ENCODE data around the gene SSBP4.

SSBP4 gene

DNA sequence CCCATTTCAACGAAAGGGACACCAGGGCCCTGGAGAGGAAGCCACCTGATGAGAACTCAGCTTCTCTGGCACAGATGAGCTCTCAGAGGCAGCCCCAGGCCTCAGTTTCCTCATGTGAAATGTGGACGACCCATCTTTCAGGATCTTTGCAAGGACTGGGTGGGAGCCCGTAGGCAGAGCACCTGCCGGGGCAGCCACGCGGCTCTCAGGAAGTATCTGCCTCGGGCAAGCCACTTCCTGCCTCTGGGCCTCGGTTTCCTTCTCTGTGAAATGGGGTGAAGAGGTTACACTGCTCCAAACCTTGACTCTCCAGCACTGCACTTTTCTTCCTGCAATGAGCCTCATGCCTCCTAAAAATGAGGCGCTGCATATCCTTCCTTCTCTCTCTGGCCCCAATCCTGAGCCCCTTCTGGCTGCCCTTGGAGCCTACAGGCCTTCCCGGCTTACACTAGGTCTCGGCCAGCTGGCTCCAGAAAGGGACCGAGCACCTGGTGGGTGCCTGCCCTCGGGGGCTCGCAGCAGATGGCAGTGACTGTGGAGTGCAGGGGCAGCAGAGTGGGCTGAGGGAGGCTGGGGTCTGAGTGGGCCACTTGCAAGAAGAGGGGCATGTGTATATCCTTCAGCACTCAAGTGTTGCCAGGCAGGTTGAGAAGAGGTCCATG lies 3.5 kb downstream of the SSBP4 start:
- peaks cover 5% of the 10 kb centered on the region for H3K36me3 Mint-ChIP-seq (ENCODE audit: low read depth)
- peak overlapping the region; percentile 79 for H3K27ac Mint-ChIP-seq
- H3K27me3 Mint-ChIP-seq (ENCODE audit: low read depth) = no peaks in the 10 kb centered on the region
- peak overlapping the region; percentile 76 for H3K4me3 Mint-ChIP-seq
- H3K9me3 Mint-ChIP-seq = no peaks in the 10 kb centered on the region
- H3K4me1 Mint-ChIP-seq (ENCODE audit: low read depth) = peaks cover 49% of the 10 kb centered on the region

DNA sequence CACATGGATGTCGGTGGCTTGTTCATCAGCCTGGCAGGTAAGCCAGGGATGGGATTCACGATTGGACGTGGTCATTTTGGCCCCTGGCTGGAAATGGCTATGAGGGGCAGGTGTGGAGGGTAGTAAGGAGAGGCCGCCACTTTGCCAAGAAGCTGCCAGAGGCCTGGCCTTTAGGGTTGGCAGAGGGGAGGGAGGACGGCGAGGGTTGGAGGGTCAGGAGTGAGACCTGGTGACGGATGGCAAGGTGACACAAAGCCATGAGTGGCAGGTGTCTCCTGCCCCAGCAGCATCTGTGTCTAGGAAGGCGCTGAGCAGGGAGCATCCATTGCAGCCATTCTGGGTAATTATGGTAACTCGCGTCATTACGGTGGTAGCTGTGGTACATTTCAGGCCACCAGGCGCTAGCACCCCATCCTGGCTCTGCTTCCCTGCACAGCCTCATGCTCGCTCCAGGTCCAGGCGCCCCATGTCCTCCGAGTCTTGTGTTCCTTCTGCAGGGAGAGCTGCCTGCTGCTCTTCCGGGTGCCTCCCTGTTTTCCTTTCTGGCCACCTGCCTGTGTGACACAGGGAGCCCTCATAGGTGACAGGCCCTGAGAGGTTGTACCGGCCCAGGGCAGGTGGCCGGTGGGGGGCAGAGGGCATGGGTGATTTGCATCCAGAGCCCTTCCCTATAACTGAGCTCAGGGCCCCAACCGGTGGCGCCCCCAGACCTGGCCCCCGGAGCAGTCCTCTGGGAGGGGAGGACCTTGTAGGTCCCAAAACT lies 4.2 kb downstream of the SSBP4 start:
- peak overlapping the region; percentile 71 for H3K27ac Mint-ChIP-seq
- no peaks in the 10 kb centered on the region for H3K9me3 Mint-ChIP-seq
- no peaks in the 10 kb centered on the region for H3K27me3 Mint-ChIP-seq (ENCODE audit: low read depth)
- peaks cover 45% of the 10 kb centered on the region for H3K4me1 Mint-ChIP-seq (ENCODE audit: low read depth)
- peaks cover 5% of the 10 kb centered on the region for H3K36me3 Mint-ChIP-seq (ENCODE audit: low read depth)
- H3K4me3 Mint-ChIP-seq = peak overlapping the region; percentile 76

DNA sequence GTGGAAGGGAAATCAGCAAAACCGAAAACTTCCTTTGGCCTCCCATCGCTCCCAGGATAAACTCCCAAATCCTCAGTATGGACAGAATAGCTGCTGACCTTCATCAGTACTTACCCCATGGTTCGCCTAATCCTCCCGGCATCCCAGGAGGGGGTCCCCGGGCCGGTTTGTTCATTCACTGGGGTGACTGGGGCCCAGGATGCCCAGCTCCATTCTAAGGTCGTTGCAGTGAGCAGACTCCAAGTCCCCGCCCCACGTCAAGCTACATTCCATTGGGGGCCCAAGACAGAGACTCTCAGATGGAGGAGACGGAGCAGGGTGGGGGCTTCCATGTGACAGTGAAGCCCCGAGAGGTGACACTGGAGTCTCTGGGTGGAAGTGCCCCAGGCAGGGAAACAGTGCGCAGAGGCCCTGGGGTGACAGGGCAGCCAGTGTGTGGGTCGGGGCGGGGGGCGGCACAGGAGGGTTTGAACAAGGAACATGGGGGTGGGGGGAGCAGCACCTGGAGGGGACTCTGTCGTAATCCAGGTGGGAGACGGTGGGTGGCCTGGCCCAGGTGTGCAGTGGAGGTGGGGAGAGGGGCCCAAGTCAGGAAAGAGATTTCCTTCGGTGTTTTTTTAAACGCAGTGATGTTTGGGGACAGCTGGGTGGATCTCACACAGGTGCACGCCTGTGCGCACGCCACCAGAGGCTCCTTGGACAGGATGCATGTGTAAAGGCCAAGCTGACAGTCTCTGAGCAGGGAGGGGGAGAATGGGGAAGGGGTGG lies 5.1 kb downstream of the SSBP4 start:
- Mint-ChIP-seq H3K4me3 (no peak overlapping the region), H3K27ac (peak overlapping the region; percentile 6), H3K4me1 (ENCODE audit: low read depth) (peaks cover 38% of the 10 kb centered on the region)

DNA sequence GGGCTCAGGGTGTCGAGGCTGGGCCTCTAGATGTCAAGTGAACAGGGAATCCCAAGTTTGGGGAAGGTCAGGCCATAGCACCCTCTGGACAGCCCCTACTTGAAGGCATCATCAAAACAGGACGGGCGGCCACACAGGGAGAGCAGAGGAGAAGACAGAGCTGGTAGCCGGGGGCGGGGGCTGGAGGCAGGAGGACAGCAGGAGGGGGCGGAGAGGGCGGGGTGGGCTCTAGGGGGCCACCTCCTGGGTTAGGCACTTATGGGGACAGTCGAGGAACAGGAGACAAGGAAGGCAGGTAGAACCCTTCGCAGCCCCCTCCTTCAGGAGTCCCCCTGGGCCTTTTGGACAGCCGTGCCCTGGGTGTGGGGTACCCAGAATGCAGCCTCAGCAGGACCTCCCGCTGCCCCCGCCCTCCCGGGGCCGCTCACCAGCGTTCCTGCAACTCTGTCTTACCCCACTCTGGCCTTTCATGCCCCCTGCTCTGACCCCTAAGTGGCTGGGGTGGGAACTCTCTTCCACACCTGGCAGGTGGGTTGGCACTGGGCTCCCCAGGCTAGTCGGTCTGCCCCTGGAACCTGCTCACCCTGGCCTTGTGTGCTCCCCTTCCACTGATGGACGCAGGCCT lies 5.8 kb downstream of the SSBP4 start:
- Mint-ChIP-seq H3K4me3 (no peak overlapping the region), H3K27me3 (ENCODE audit: low read depth) (no peaks in the 10 kb centered on the region), H3K27ac (peak overlapping the region; percentile 6), H3K36me3 (ENCODE audit: low read depth) (peaks cover 5% of the 10 kb centered on the region), H3K4me1 (ENCODE audit: low read depth) (peaks cover 41% of the 10 kb centered on the region), H3K9me3 (no peaks in the 10 kb centered on the region)

More for the DNA sequence above, 5.1 kb downstream of the SSBP4 start:
- no peaks in the 10 kb centered on the region for H3K27me3 Mint-ChIP-seq (ENCODE audit: low read depth)
- peaks cover 5% of the 10 kb centered on the region for H3K36me3 Mint-ChIP-seq (ENCODE audit: low read depth)
- H3K9me3 Mint-ChIP-seq = no peaks in the 10 kb centered on the region

DNA sequence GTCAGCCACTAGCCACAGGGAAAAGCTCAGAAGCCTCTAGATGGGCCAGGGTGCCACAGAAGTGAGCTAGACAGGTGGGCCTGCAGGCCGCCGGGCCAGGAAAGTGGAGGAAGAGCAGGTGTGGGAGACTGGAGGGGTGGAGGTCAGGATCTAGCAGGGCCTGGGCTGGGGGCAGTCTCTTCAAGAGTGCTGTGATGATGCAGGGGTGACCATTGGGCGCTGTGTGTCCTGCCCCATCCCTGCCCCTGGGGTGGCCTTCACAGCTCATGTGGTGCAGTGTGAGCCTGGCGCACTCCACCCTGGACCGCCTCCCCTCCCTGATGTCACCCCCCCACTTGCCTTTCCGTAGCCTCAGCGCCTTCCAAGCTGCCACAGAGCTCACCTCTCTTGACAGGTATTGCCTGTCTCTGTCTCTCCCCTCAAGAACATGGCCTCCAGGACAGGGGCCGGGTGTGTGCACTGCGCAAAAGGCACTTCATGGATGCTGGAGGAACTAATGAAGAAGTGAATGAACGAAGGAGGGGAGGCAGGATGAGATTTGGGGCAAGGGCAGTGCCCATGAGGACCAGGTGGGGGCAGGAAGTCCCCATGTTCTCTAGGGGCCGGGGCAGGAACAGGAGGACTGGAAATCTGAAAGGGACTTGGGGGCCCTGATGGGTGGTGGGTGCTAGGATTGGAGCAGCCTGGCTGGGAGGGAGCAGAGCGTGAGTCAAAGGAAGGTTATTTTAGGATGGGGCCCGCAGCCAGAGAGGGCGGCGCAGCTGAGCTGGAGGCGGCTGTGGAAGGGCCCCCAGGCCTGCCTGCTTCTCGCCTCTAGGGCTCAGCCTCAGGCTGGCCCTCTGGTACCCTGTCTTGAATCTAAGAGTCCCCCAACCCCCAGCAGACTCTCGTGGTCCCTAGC lies 6.6 kb downstream of the SSBP4 start:
- no peaks in the 10 kb centered on the region for H3K9me3 Mint-ChIP-seq
- H3K27me3 Mint-ChIP-seq (ENCODE audit: low read depth) = no peaks in the 10 kb centered on the region
- peaks cover 2% of the 10 kb centered on the region for H3K36me3 Mint-ChIP-seq (ENCODE audit: low read depth)
- peak overlapping the region; percentile 76 for H3K27ac Mint-ChIP-seq
- H3K4me3 Mint-ChIP-seq = no peak overlapping the region
- H3K4me1 Mint-ChIP-seq (ENCODE audit: low read depth) = peaks cover 37% of the 10 kb centered on the region

DNA sequence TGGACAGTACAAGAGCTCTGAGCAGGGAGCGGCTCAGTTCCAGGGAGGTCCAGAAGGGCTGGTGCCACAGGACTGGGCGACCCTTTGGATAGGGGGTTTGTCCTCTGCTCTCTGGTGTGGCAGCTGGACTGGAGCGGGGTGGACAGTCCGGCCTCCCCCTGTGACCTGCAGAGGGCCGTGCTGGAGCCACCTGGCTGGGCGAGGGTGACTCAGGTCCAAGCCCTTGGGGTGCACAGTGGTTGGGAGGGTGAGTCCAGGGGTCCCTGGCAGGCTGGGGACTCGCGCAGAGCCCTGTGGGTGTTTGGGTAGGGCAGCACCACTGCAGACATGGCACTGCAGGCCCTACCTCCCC lies 7.2 kb downstream of the SSBP4 start:
- H3K9me3 Mint-ChIP-seq = no peaks in the 10 kb centered on the region
- no peak overlapping the region for H3K4me3 Mint-ChIP-seq
- H3K36me3 Mint-ChIP-seq (ENCODE audit: low read depth) = peaks cover 2% of the 10 kb centered on the region
- H3K27me3 Mint-ChIP-seq (ENCODE audit: low read depth) = no peaks in the 10 kb centered on the region
- H3K27ac Mint-ChIP-seq = no peak overlapping the region
- H3K4me1 Mint-ChIP-seq (ENCODE audit: low read depth) = peaks cover 31% of the 10 kb centered on the region

DNA sequence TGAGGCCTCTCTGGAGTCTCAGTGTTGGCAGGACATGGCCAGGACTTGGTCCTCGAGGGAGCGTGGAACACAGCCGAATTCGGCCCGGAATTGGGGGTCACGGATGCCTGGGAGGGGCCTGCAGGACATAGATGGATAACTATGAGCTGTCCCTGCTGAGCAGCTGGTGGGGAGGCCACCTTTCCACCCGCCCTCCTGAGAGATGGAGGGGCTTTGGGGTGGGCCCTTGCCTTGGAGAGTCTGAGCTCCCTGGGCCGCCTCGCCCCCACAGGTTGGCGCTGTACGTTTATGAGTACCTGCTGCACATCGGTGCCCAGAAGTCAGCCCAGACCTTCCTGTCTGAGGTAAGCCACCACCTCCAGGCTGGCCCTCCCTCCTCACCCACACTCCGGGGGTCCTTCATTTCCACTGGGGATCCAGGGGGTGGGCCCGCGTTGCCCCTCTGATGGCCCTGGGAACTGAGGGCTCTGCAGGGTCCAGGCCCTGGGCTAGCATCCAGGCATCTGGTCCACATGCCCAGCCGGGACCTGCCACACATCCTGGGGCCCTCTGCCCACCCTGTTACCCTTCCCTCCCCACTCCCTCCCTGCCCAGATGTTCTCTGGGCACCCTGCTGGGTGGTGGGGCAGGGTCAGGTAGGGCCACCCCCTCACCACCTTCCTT lies 8.0 kb downstream of the SSBP4 start:
- H3K4me1 Mint-ChIP-seq (ENCODE audit: low read depth) = peaks cover 23% of the 10 kb centered on the region
- H3K27ac Mint-ChIP-seq = no peak overlapping the region

DNA sequence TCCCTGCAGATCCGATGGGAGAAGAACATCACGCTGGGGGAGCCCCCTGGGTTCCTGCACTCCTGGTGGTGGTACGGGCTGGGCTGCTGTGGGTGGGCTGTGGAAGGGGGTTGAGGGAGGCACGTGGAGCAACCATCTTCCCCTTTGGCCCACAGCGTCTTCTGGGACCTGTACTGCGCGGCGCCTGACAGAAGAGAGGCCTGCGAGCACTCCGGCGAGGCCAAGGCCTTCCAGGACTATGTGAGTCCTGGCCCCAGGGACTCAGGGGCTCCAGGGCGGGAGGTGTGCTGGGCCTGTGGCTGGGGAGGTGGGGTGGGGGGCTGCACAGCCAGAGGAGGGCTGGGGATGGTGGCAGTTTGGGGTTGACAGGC lies 8.5 kb downstream of the SSBP4 start:
- H3K4me1 Mint-ChIP-seq (ENCODE audit: low read depth) = peaks cover 19% of the 10 kb centered on the region
- H3K4me3 Mint-ChIP-seq = no peak overlapping the region
- H3K27me3 Mint-ChIP-seq (ENCODE audit: low read depth) = no peaks in the 10 kb centered on the region
- peaks cover 2% of the 10 kb centered on the region for H3K36me3 Mint-ChIP-seq (ENCODE audit: low read depth)
- no peaks in the 10 kb centered on the region for H3K9me3 Mint-ChIP-seq
- no peak overlapping the region for H3K27ac Mint-ChIP-seq

More for the DNA sequence above, 8.0 kb downstream of the SSBP4 start:
- Mint-ChIP-seq H3K9me3 (no peaks in the 10 kb centered on the region), H3K27me3 (ENCODE audit: low read depth) (no peaks in the 10 kb centered on the region), H3K36me3 (ENCODE audit: low read depth) (peaks cover 2% of the 10 kb centered on the region), H3K4me3 (no peak overlapping the region)

DNA sequence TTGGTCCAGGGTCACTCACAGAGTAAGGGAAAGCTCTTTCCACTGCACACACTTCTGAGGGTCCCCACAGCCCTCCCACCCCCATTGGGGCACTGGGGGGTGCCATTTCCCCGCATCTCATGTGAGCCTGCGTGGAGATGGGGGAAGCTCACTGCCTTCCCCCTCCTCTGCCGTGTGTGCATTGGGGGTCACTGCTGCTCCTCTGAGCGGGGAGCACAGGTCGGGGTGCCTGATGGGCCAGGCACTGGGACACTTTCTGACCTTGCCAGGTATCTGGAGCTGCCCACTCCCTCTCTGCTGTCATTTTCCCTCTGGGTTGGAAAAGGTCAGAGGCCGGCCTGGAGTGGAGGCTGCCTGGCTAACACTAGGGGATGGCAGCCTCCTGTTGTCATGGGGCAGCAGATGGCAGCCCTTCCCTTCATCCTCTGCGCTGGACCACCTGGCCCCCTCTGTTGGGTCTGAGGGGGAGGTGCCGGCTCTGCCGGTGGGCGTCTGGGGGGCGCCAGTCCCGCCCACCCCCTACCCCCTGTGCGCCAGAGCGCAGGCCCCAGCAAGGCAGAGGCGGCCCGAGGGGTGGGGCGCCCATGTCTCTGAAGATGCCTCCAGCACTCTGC lies 9.1 kb downstream of the SSBP4 start:
- H3K4me3 Mint-ChIP-seq = no peak overlapping the region
- no peaks in the 10 kb centered on the region for H3K36me3 Mint-ChIP-seq (ENCODE audit: low read depth)
- no peaks in the 10 kb centered on the region for H3K9me3 Mint-ChIP-seq
- peak overlapping the region; percentile 41 for H3K27ac Mint-ChIP-seq
- H3K27me3 Mint-ChIP-seq (ENCODE audit: low read depth) = no peaks in the 10 kb centered on the region
- H3K4me1 Mint-ChIP-seq (ENCODE audit: low read depth) = peaks cover 14% of the 10 kb centered on the region

DNA sequence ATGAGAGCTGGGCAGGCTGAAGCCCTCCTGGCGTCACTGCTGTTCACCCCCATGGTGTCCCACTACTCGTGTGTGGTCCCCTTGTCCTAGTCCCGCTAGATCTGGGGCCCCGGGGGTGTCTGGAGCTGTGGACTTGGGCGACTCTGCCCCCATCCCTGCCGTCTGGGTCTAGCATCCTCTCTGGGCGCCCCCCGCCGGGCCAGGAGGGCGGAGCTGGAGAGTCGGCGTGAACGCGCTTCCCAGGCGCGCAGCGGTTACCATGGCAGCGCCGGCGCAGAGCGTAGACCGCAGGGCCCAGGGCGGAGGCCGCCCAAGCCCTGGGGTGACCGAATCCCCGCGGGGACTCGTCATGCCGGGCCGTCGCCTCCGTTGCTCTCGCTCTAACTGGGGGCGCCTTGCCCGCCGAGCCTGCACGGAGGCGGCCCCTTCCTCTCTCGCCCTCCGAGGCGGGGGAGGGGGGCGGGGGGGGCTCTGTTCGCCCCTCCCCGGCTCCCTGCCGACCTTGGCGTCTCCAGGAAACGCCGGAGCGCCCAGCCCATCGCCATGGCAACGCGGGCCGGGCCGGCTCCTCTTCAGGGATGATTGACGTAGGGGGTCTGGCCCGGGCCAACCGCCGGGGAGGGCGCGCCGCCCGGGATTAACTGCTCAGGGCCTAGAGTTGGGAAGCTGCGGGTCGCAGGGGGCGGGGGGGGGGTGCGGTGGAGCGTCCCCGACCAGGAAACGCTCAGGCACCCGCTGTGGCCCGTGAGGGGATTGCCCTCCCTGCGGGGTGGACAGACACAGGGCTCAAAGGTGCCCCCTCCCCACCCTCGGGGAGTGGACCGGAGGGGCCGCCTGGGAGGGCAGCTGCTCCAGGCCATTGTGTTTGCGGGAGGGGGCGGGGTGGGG lies 9.8 kb downstream of the SSBP4 start:
- Mint-ChIP-seq H3K4me1 (ENCODE audit: low read depth) (peaks cover 8% of the 10 kb centered on the region), H3K36me3 (ENCODE audit: low read depth) (no peaks in the 10 kb centered on the region), H3K27ac (no peak overlapping the region), H3K27me3 (ENCODE audit: low read depth) (no peaks in the 10 kb centered on the region), H3K4me3 (no peak overlapping the region), H3K9me3 (no peaks in the 10 kb centered on the region)

DNA sequence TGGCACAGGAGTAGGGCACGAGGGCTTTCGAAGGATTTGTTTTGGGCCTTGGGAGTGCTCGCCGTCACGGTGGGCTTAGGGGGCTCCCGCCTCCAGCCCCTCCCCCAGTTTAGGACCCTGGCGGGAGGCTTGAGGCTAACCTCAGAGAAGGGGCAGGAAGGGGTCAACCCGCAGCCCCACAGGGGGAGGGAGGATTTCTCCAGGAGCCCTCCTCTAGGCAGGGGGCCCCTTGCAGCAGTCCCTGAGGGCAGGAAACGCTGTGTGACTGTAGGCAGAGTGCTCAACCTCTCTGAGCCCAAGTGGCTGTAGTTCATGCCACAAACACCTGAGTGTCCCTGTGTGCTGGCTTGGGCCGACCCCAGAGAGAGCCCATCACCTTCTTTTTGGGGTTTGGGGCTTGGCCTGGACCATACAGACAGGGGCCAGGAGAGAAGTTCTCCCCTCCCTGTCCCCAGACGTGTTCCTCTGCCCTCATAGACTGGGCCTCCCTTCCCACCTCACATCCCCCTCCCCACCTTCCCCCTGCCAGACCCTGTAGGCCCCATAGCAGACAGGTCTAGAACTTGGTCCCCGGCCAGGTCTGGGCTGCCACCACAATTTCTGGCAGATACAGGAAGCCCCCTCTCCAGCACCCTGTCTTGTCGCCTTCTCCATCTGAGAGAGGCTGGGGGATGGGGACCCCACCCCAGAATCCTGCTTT lies 10.7 kb downstream of the SSBP4 start:
- Mint-ChIP-seq H3K4me3 (no peak overlapping the region), H3K9me3 (no peaks in the 10 kb centered on the region), H3K27ac (peak overlapping the region; percentile 26), H3K27me3 (ENCODE audit: low read depth) (no peaks in the 10 kb centered on the region), H3K36me3 (ENCODE audit: low read depth) (no peaks in the 10 kb centered on the region), H3K4me1 (ENCODE audit: low read depth) (peaks cover 7% of the 10 kb centered on the region)
